22Rv1 (cell line): ENCODE data around the gene C6orf136.
A peak's percentile ranks its signal among the peaks of the same experiment; 100 is the strongest.

ENCODE experiments used
- H3K27ac ChIP-seq: fragments of 450-650 bp; 2 replicates; pipeline ENCODE4 v1.5.1; 2017
- ZFX ChIP-seq: fragments of 450-650 bp; IDR thresholded peaks from 2 replicates; pipeline ENCODE4 v1.6.1; 2017; ENCODE audit warnings: antibody characterized with exemption, borderline replicate concordance
- TF ChIP-seq, protein P1 (sequence below): fragments of 450-650 bp; IDR thresholded peaks from 2 replicates; pipeline ENCODE4 v1.5.1; 2017; ENCODE audit warnings: mild to moderate bottlenecking

The C6orf136 gene

DNA sequence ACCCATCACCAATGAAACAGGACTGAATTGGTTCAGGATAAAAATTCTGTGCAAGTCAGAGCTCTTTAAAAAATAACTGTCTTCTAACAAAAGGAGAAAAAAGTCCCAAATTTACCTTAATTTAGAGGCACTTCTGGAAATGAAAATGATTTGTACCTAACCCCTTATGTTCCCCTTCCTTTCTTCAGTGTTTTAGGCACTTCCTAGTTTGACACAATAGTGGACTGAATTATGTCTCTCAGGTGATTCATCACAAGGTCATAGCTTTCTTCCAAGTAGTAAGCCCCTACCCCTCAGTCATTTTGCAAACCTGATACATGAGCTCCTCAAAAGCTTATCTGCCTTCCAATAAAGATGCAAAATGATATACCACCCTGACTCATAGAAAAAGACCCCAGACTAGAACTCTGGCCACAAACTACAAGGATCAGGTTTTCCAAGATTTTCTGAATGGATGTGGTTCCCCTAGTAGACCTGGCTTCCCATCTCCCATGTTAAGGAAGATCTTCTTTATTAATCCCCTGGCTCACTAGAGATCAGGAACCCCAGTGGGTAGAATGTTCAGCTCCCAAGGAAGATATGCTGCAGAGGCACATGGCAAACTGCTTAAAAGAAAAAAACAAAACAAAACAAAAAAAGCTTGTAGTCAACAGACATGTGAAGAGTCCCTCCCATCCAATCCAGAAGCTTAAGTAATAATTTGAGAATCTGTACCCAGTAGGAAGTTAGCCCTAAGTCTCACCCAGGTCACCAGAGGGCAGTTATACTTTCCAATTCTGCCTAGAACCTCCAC is 33.5 kb upstream of the C6orf136 start:
- TF ChIP-seq ZFX: no peak
- TF ChIP-seq, protein P1, sequence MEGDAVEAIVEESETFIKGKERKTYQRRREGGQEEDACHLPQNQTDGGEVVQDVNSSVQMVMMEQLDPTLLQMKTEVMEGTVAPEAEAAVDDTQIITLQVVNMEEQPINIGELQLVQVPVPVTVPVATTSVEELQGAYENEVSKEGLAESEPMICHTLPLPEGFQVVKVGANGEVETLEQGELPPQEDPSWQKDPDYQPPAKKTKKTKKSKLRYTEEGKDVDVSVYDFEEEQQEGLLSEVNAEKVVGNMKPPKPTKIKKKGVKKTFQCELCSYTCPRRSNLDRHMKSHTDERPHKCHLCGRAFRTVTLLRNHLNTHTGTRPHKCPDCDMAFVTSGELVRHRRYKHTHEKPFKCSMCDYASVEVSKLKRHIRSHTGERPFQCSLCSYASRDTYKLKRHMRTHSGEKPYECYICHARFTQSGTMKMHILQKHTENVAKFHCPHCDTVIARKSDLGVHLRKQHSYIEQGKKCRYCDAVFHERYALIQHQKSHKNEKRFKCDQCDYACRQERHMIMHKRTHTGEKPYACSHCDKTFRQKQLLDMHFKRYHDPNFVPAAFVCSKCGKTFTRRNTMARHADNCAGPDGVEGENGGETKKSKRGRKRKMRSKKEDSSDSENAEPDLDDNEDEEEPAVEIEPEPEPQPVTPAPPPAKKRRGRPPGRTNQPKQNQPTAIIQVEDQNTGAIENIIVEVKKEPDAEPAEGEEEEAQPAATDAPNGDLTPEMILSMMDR: no peak
- H3K27ac ChIP-seq: peak overlapping the region; percentile 99

DNA sequence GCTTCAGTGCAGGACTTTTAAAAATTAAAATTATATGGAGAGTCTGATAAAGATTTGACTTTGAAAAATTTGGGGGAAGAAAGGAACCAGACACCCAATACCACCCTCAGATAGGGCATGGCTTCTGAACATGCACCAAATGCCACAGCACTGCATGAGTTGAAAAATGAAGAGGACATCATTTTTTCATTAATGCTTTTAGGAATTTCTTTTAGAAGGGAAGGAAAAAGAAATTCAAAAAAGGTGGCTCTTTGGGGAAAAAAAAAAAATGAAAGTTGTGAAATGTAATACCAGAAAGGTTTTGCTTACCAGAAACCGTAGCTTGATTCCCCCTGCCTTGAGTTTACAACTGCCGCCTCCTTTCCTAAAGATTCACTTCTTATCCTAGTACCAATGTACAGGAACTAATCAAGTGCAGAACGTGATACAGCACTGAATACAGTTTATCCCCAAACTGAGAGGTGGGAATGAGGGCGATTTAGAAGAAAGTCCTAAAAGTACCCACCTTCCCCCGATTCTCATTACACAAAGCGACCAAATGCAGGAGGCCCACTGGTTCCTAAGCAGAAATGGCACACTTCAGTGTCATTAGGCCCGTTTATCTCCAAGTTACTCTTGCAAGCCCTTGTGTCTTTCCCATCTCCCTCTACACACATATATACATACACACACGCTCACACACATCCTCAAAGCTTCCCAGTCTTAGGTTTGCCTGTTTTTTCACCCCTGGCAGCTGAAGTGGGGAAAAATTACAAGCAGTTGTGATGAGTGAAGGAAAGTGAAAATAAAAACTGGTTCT is 32.7 kb upstream of the C6orf136 start:
- no peak for TF ChIP-seq ZFX
- TF ChIP-seq, protein P1: no peak
- peak overlapping the region; percentile 99 for H3K27ac ChIP-seq

DNA sequence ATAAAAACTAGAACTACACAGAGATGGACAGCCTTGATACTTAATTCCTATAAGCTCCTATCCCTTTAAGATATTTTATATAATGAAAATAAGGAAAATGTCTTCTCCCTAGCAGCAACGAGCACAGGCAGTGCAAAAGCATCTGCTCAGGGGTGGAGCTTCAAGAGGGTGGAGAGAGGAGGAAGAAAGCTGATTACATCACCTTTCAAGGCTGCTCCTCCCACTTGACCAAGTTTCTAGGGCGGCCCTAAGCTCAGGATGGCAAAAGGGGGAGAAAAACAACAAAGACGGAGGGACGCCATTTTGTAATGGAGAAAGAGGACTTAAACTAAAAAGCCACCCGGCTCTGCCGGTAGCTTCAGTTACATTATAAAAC is 32.1 kb upstream of the C6orf136 start:
- peak overlapping the region; percentile 99 for H3K27ac ChIP-seq
- TF ChIP-seq ZFX: no peak
- TF ChIP-seq, protein P1: no peak

DNA sequence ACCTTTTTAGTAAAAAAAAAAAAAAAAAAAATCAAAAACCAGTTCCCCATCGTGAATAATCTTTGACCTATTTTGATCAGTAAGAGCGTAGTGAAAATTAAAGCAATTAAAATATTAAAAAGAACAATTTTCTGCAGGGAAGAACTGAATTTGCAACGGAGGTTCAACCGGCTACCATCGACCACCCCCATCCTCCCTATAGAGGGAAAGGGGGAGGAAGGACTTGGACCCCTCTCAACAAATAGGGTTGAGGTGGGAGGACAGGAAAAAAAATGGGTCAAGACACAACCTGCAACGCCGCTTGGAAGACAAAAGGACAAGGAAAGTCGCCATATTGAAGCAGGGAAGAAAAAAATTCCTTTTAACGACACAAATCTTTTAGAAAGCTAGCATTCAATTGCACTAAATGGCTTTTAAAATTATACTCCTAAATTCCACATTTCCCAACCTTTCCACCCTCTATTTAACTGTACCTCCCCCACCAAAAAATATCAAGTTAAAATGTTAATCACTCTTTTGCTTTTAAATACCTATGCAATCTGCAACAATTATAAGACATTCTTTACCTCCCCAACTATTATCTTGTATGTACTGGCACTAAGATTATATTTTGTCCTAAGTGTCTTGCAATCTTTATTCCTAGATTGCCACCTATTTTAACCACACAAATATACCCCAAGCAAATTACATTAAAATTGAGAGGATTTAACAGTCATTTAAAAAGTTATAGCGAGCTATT is 31.5 kb upstream of the C6orf136 start:
- H3K27ac ChIP-seq: peak overlapping the region; percentile 99
- TF ChIP-seq ZFX: no peak
- TF ChIP-seq, protein P1: no peak

GRCh38 chr6:30615958-30616810 is 30.7 kb upstream of the C6orf136 start:
- TF ChIP-seq ZFX: no peak
- TF ChIP-seq, protein P1: no peak
- peak overlapping the region; percentile 99 for H3K27ac ChIP-seq

GRCh38 chr6:30616811-30617564 is 29.9 kb upstream of the C6orf136 start, which contains the start of gene PPP1R10:
Gene PPP1R10 (minus strand): TSS chr6:30617243. CDS start chr6:30609944, 7,299 bp downstream.
- H3K27ac ChIP-seq: peak within 1 kb of the TSS; percentile 99
- TF ChIP-seq, protein P1: no peak
- no peak for TF ChIP-seq ZFX
